Renal cortical epithelial cell (primary cell): ENCODE measurements around the gene ALG3. TPM values are rescaled to one million over a fixed set of nuclear protein-coding genes. Genes with fewer than 3 reads are reported as not detected.
"Not testable (repeated sequence)": the region's sequence is repeated elsewhere in the genome, so short reads cannot be mapped to it uniquely, and the experiment has no call there.

Experiments used
- DNase-seq: peaks from one replicate; pipeline ENCODE4 v3.0.0-alpha.2; 2011; ENCODE audit warnings: low read depth
- total RNA-seq: library from RNA; depleted of rRNA; stranded (reverse); fragments of >200 nt; gene quantifications from 2 replicates; pipeline ENCODE4 v1.2.3, GENCODE V29; 2014

The ALG3 gene
- 18.9 and 43.2 TPM in 2 replicates for total RNA-seq

- peak; percentile 54 for DNase-seq
Observed at GRCh38 chr3:184248454-184249411, at the start of gene ALG3. ALG3 (minus strand) TSS chr3:184248962; CDS start chr3:184248940, 22 bp downstream.

GRCh38 chr3:184296616-184297015, 47.9 kb upstream of the ALG3 start:
- DNase-seq, result no peak

GRCh38 chr3:184295771-184296170, 47.0 kb upstream of the ALG3 start:
- no peak for DNase-seq

- no peak for DNase-seq
Observed at GRCh38 chr3:184291738-184292445, 43.1 kb upstream of the ALG3 start.

GRCh38 chr3:184291044-184291737, 42.4 kb upstream of the ALG3 start:
- no peak for DNase-seq

- DNase-seq, result no peak
Observed at GRCh38 chr3:184290331-184290730, 41.6 kb upstream of the ALG3 start.

GRCh38 chr3:184289426-184289938, 40.7 kb upstream of the ALG3 start:
- DNase-seq, result peak; percentile 26

GRCh38 chr3:184284696-184285095, 35.9 kb upstream of the ALG3 start:
- DNase-seq, result peak; percentile 62

- no peak for DNase-seq
Observed at GRCh38 chr3:184283681-184284080, 34.9 kb upstream of the ALG3 start.

GRCh38 chr3:184282941-184283340, 34.2 kb upstream of the ALG3 start:
- no peak for DNase-seq

- DNase-seq, result no peak
Observed at GRCh38 chr3:184277366-184277765, 28.6 kb upstream of the ALG3 start.

GRCh38 chr3:184275961-184276910, 27.5 kb upstream of the ALG3 start, which contains the start of gene ECE2:
ECE2 (plus strand) TSS chr3:184276022; CDS start chr3:184276154, 132 bp downstream.
- DNase-seq, result no peak

GRCh38 chr3:184275381-184275701, 26.6 kb upstream of the ALG3 start:
- DNase-seq, result no peak

GRCh38 chr3:184272269-184272668, 23.5 kb upstream of the ALG3 start:
- DNase-seq, result no peak

GRCh38 chr3:184267249-184267648, 18.5 kb upstream of the ALG3 start:
- DNase-seq, result not testable (repeated sequence)

GRCh38 chr3:184262764-184263179, 14.0 kb upstream of the ALG3 start:
- DNase-seq, result no peak

GRCh38 chr3:184261854-184262763, 13.3 kb upstream of the ALG3 start:
- no peak for DNase-seq

GRCh38 chr3:184261270-184261853, 12.6 kb upstream of the ALG3 start, which contains the start of gene CAMK2N2:
CAMK2N2 (minus strand) TSS chr3:184261553; CDS start chr3:184261285, 268 bp downstream.
- DNase-seq, result peak; percentile 31

- DNase-seq, result no peak
Observed at GRCh38 chr3:184260724-184261269, 12.0 kb upstream of the ALG3 start.
